IMR-90 (cell line): Measurements from ENCODE around the gene TEX38.

Source experiments
- CTCF ChIP-seq: conservative IDR thresholded peaks from 2 replicates; pipeline ENCODE4 v1.5.1; 2012; ENCODE audit warnings: mild to moderate bottlenecking, low read depth, low read length, improper control_type of control experiment
- FOS ChIP-seq: fragments of 150-350 bp; IDR thresholded peaks from 2 replicates; pipeline ENCODE4 v1.6.1; 2016; ENCODE audit warnings: low read depth, low read length
- MAZ ChIP-seq: IDR thresholded peaks from 2 replicates; pipeline ENCODE4 v1.6.1; 2012; ENCODE audit warnings: low read depth, mild to moderate bottlenecking, low read length, improper control_type of control experiment, moderate library complexity, borderline replicate concordance
- MXI1 ChIP-seq: IDR thresholded peaks from 2 replicates; pipeline ENCODE4 v1.6.1; 2012; ENCODE audit warnings: low read depth, mild to moderate bottlenecking, low read length, moderate library complexity, borderline replicate concordance
- POLR2A ChIP-seq: IDR thresholded peaks from 2 replicates; pipeline ENCODE4 v1.6.1; 2012; ENCODE audit warnings: mild to moderate bottlenecking, low read depth, low read length

DNA sequence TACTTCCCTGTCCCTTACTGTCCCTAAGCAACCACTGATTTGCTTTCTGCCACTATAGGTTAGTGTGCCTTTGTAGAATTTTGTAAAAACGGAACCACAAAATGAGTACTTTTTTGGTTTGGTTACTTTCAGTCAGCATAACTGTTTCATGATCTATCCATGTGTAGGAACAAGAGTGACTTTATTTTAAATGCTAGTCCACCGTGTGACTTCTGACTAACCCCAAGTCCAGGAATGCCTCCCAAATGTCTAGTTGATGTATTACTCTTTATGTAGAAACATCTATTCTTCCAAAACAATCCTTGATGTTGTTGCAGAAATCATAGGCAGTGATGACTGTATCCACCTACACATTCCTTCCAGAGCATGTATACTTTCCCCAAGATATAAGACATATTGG is 24.8 kb upstream of the TEX38 start:
- TF ChIP-seq MAZ = no peak
- TF ChIP-seq CTCF = no peak
- no peak for TF ChIP-seq POLR2A
- TF ChIP-seq FOS = no peak
- no peak for TF ChIP-seq MXI1
